GM19324 (cell line): ENCODE results near the gene OR7C2.
"Not testable (repeated sequence)": the region's sequence is repeated elsewhere in the genome, so short reads cannot be mapped to it uniquely, and the experiment has no call there.

Source experiments
- ATAC-seq: cut with Tn5 transposase; IDR thresholded peaks from one replicate; pipeline ENCODE4 v1.9.1; 2021; ENCODE audit warnings: mild to moderate bottlenecking, moderate library complexity; ENCODE audit not compliant: unreplicated experiment, low FRiP score

OR7C2 gene

DNA sequence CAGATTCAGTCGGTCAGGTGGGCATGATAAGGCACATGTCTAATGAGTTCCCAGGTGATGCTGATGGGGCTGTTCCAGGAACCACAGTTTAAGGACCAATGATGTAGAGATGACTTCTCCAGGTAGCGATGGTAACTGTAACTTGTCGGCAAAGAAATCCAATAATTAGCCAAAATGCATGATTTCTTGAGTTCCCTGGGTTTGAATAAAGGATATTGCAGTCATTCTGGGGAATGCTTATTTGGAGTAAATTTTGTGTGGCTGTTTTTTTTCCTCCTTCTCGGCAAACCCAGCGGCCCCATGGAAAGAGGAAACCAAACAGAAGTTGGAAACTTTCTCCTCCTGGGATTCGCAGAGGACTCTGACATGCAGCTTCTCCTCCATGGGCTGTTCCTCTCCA lies at the start of gene OR7C2:
Gene OR7C2 (plus strand): TSS at position 301 of the 400 bp plus-strand sequence. CDS start 0 bp downstream, at position 301.
- no peak for ATAC-seq

DNA sequence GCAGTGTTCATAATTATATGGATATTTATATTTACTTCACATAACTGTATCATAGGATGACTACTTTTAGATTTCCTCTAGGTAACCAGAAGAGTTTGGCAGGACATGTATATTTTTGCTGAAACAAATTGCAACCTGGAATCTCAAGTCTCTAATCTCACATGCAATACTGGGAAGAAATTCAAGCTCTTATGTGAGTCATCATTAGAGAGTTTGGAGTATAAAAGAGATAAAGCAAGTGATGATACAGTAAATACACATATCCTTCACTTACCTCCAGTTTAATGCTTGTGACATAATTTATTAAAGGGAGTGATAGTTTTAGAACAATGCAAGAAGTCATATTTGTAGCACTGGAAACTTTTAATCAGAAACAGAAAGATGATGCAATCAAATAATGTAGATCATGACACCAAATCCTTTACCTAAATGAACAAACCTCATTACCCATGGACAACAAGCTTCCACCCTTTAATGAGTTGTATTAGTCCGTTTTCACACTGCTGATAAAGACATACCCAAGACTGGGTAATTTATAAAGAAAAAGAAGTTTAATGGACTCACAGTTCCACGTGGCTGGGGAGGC lies 39.5 kb upstream of the OR7C2 start:
- ATAC-seq = no peak

DNA sequence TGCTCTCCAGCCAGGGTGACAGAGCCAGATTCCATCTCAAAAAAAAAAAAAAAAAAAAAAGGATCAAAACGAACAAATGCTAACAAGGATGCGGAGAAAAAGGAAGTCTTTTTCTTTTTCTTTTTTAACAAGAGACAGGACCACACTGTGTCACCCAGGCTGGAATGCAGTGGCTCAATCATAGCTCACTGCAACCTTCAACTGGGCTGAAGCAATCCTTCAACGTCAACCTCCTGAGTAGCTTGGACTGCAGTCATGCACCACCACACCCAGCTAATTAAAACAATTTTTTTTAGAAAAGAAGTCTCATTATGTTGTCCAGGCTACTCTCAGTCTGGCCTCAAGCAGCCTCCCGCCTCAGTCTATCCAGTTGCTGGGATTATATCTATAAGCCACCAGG lies 34.6 kb upstream of the OR7C2 start:
- ATAC-seq = no peak

DNA sequence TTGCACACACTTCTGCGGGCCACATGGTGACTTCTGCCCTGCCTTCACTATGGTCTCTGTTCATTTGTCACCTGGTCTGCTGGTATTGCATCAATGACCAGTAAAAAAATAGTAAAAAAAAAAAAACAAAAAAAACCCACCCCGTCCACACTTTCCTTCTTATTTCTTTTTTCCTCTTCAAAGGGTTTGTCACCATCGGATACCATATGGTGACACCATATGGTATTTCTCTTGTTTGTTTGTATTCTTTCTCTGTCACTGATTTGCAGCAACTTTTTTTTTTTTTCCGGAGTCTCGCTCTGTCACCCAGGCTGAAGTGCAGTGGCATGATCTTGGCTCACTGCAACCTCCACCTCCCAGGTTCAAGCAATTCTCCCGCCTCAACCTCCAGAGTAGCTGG lies 26.2 kb upstream of the OR7C2 start:
- ATAC-seq = no peak

DNA sequence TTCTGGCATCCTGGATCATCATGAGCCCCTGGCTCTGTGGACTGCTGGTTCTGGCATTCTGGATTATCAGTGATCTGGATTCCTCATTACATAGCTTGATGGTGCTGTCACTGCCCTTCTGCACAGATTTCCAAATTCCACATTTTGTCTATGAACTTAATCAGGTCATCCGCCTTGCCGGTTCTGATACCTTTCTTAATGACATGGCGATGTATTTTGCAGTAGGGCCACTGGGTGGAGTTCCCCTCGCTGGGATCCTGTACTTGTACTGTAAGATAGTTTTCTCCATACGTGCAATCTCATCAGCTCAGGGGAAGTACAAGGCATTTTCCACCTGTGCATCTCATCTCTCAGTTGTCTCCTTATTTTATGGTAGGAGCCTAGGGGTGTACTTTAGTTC lies 24.4 kb upstream of the OR7C2 start:
- no peak for ATAC-seq

DNA sequence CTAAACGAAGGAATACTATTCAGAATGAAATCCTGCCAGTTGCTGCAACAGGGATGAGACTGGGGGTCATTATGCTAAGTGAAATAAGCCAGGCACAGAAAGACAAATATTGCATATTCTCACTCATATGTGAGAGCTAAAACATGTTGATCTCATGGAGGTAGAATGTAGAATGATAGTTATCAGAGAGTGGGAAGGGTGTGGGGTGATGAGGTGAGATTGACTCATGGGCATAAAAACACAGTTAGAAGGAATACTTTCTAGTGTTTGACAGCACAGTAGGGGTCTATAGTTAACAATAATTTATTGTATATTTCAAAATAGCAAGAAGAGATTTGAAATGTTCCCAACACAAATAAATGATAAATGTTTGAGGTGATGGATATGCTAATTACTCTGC lies 7.8 kb upstream of the OR7C2 start:
- no peak for ATAC-seq

DNA sequence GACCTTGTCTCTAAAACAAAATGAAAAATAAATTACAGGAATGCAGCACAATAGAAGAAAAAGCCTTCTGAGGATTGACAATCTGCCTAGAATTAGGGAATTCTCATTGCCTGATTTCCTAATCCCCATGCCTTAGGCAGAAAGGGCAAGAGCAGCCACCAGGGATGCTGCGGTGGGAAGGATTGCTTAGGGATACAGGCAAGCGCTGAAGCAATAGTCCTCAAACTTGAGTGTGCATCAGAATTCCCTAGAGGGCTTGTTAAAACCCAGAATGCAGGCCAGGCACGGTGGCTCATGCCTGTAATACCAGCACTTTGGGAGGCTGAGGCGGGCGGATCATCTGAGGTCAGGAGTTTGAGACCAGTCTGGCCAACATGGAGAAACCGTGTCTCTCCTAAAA lies 1.0 kb upstream of the OR7C2 start:
- no peak for ATAC-seq

DNA sequence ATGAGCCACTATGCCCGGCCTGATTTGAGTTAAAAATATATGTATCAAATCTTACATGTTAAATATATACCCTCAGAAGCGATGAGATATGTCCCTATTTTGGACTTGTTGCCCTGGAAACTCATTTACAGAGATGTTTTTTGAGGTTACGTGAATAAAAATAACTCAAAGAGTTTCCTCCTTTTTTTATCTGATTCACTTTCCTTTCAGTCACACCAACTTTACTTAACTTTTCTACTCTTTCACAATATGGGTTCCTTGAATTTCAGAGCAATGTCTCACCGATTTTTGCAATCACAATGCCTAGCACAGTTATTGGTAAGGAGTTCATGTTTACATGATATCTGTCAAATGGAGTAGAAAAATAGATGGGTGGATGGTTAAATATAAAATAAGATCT lies 2.3 kb downstream of the OR7C2 start:
- ATAC-seq = no peak

DNA sequence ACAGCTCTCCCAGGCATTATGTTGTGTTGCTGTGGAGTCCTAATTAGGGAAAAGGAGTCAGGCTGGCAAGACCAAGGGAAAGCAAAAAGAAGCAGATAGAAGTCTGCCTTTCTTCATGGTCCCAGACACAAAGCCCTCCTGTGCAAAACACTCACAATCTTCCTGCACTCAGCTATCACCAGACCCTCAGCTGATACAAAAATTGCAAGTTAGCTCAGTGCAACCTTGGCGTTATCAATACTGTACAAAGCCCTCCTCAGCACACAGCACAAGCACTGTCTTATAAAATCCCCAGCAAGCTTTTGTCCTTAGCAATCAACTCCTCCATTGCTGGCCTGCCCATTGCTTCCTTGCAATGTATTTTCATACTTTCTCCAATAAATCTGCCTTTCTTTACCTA lies 3.2 kb downstream of the OR7C2 start:
- no peak for ATAC-seq

DNA sequence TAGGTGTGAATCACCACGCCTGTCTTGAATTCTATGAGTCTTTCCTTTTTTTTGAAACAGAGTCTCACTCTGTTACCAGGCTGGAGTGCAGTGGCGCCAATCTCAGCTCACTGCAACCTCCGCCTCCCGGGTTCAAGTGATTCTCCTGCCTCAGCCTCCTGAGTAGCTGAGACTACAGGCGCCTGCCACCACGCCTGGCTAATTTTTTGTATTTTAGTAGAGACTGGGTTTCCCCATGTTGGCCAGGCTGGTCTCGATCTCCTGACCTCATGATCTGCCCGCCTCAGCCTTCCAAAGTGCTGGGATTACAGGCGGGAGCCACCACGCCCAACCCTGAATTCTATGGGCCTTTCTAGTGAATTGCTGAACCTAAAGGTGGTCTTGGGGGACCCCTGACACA lies 8.1 kb downstream of the OR7C2 start:
- ATAC-seq = not testable (repeated sequence)

DNA sequence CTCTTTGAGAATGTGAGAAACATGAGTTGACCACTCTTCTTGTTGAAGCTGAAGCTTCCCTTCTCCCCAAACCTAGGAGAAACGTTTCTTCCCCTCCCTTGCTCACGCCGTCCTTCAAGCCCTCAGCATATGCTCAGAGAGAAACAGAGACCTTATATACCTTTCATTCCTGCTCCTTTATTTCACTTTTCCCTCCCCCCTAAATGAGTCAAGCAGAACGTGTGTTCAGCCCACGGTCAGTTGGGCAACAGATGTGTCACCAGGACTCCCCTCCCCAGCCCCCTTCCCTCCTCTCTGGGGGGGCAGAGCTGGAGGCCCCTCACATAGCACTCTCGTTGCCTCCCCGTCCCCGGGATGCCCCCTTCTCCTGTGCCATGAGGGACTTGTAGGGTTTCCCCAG lies 8.6 kb downstream of the OR7C2 start:
- no peak for ATAC-seq

DNA sequence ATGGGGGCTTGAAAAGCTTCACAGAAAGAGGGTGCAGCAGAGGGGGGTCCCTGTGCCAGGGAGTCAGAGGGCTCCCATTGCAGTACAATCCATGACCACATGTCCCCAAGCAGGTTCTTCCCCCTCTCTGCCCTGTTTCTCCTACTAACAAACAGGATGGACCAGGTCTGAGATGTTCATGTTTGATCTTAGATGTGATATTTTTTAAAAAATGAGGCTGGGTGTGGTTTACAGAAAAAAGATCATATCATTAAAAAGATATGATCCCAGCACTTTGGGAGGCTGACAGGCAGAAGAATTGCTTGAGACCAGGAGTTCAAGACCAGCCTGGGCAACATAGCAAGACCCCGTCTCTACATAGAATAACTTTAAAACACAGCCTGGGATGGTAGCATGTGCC lies 9.1 kb downstream of the OR7C2 start:
- ATAC-seq = no peak

DNA sequence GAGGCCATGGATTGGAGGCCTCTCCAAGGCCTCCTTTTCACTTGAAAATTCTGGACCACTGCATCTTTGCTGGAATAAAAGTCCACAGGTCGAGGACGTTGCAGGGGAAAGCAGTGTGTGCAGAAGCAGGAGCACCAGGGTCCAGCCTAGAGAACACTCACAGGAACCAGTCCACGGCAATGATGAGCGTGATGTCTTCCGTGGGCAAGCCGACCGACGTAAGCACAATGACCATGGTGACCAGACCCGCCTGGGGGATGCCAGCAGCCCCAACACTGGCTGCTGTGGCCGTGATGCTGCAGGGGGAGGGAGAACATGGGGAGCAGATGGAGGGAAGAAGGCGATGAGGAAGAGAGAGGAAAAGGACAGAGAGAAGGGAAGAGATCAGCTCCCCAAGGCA lies 11.5 kb downstream of the OR7C2 start:
- no peak for ATAC-seq

DNA sequence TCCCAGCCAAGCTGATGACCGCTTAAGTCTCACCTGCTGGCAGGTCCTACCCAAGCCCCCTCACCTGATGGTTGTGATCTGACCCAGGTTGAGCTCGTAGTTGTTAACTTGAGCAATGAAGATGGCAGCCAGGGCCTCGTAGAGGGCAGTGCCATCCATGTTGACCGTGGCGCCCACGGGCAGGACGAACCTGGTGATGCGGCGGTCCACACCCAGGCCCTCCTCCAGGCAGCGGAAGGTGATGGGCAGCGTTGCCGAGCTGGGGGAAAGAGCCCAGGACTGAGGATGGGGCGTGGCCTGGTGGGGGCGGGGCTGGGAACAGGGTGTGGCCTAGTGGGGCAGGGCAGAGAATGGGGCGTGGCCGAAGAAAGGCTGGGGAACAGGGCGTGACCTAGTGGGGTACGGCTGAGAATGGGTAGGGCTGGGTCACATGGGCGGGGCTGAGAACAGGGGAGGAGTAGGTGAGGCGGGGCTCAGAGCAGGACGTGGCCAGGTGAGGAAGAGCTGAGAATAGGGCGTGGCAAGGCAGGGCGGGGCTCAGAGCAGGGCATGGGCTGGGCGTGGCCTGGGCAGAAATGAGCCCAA lies 12.9 kb downstream of the OR7C2 start:
- no peak for ATAC-seq

DNA sequence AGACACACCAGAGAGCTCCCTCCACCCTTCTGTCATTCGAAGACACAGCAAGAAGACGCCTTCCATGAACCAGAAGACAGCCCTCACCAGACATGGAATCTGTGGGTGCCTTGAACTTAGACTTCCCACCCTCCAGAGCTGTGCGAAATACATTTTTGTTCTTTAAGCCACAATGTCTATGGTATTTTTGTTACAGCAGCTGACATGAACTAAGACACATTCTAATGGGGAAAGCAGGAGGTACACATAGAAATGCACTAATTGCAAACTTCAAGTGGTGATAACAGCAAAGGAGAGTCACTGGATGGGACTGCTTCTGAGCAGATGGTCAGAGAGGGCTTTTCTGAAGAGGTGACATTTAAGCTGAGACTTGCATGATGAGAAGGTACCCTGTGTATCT lies 16.2 kb downstream of the OR7C2 start:
- no peak for ATAC-seq

DNA sequence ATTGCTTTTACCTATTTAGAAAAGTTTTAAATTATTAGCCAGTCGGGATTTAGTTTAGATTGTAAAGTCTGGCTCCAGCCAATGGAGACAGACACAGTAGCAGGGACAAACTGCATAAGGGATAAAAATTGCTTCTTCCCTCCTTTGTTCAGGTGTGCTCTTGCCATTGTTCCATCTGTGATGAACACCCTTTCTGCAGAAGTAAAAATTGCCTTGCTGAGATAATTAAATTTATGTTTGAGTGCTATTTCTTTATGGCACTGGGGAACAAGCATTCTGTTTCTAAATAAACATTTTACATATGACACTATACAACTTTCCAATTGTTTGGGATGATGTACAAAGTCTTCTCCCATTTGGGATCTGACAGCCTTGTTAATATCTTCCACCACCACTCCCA lies 18.0 kb downstream of the OR7C2 start:
- no peak for ATAC-seq

DNA sequence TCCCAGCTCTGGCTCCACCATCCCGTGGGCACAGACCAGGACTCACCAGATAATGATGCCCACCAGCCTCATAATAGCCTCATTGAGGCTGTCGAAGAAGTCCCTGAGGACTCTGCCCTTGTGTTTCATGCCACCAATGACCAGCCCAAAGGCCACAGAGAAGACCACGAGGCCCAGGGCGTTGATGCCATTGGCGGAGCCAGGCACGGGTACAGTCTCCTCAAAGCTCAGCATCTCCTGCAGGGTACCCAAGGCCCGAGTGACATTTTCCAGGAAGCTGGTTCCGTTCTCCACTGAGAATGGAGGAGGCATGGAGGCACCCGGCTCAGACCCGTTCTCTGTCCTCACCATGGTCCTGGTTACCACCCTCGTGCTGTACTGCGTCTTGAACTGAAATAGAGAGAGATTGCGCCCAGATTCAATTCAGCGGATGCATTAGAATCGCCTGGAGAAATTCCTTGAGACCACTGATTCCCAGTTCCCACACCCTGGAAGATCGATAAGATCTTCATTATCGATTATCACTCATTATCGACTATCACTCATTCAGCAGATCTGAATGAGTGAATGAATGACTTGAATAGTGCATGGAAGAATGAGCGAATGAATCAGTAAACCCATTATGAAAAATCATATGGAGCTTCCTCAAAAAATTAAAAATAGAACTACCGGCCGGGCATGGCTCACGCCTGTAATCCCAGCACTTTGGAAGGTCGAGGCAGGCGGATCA lies 20.8 kb downstream of the OR7C2 start:
- no peak for ATAC-seq

DNA sequence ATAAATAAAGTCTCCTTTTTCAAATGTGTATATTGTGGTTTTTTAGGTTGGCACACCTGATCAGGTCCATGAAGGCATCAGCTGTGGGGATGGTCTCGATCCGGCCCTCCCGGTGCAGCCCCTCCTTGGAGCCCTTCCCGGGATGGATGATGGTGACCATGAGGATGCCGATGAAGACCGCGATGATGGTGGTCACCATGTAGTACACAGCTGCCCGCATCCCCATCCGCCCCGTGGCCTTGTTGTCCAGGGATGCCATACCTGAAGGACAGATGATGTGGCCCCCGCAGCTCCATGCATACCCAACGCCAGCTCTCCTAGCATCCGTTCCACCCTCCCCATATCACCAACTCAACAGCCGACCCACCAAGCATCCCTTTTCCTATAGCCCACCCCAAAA lies 27.0 kb downstream of the OR7C2 start:
- ATAC-seq = no peak

DNA sequence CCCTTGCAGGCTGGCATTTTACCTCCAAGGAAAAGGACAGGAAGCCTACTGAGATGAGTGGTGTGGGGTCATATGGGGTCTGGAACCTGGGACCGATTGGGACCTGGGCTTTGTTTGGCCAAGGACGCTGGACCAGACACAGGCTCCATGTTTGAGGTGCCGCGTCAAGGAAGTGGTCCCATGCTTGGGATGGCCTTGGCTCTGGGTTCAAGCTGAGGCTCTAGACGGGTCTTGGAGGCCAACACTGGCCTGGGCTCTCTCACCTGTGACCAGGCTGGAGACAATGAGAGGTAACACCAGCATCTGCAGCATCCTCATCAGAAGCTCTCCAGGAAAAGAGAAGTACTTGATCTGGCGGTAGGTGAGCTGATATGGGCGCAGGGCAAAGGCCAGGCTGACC lies 30.2 kb downstream of the OR7C2 start:
- no peak for ATAC-seq

DNA sequence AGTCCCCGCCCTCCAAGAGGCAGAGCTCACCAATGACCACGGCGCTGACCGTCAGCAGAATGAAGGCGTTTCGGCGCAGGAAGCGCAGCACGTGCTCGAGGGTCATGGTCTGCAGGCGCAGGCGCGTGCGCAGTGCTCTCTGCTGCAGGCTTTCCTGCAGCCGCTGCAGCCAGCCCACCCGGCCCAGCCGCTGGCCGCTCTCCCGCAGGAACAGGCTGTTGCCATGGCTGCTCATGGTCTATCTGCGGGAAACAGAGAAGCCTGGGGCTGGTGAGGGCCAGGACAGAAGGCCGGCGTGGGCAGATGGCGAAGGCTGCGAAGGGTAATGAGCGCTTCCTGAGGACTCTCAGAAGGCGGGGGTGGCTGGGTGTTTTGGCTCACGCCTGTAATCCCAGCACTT lies 31.4 kb downstream of the OR7C2 start:
- no peak for ATAC-seq

DNA sequence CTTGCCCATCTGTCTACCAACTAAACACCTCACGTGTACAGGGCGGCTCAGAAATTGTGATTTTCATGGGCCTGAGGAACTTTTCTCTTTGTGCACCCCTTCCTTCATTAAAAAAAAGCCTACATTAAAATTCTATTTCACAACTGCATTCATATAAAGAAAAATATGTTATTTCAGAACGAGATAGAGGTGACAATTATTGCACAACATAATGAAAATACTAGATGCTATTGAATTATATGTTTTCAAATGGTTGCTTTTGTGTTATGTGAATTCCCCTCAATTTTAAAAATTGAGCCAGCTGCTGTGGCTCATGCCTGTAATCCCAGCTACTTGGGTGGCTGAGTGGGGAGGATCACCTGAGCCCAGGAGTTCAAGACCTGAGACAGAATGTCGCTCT lies 33.2 kb downstream of the OR7C2 start:
- no peak for ATAC-seq

DNA sequence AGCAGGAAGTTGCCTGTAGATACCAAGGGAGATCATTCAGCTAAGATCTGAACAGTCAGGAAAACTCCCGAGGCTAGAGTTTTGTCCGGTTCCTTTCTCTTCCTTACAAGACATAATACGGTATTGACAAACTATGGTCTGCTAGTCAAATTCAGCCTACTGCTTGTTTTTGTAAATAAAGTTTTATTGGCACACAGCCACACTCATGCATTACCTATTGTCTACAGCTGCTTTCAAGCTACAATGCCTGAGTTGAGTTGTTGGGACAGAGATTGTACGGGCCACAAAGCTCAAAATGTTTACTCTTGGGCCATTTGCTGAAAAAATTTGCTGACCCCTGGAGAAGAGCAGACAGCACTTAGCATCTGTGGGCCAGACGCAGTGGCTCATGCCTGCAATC lies 35.8 kb downstream of the OR7C2 start:
- ATAC-seq = no peak
